GM21423 (cell line): ENCODE results near the gene CCDC126.
A peak's percentile ranks its signal among the peaks of the same experiment; 100 is the strongest.
"Not testable (repeated sequence)": the region's sequence is repeated elsewhere in the genome, so short reads cannot be mapped to it uniquely, and the experiment has no call there.

ENCODE experiments used
- ATAC-seq: cut with Tn5 transposase; IDR thresholded peaks from one replicate; pipeline ENCODE4 v1.9.1; 2021; ENCODE audit warnings: mild to moderate bottlenecking, moderate library complexity; ENCODE audit not compliant: unreplicated experiment

CCDC126 gene, protein sequence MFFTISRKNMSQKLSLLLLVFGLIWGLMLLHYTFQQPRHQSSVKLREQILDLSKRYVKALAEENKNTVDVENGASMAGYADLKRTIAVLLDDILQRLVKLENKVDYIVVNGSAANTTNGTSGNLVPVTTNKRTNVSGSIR

DNA sequence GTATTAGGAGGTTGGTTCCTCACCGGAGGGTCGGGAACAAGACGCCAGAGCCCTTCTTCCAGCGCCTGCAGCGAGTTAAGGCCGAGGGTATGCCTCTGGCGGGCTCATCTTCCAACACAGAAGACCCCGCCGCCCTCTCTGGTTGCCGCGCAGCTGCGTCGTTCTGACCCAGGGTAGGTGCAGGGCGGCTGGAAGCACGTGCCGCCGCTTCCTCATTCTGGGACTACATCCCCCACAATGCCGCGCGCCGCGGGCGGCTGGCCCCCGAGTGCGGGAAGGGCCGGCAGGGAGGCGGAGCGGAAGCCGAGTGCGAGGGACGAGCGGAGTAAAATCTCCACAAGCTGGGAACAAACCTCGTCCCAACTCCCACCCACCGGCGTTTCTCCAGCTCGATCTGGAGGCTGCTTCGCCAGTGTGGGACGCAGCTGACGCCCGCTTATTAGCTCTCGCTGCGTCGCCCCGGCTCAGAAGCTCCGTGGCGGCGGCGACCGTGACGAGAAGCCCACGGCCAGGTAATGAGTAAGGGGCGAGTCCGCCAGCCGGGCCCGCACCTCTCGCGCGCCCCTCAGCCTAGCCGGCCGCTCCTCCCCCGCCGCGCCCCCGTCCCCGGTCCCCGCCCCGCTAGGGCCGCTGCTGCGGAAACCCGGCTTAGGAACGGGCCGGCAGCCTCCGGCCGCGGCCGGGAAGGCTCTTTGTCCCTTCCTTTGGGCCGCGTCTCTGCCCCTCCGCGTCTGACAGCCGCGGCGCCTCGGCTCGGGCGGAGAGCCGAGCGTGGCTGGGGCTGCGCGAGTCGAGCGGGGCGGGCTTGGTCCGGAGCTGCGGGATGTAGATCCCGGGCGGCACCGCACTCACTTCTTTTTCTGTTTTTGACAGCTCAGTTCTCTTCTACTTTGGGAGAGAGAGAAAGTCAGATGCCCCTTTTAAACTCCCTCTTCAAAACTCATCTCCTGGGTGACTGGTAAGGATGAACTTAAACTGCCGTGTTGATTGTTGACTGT lies at the start of gene CCDC126:
Gene CCDC126, plus strand, starts transcription at position 289 of the 998 bp plus-strand sequence. CDS start 13,934 bp downstream, outside the sequence.
- ATAC-seq: peak; percentile 79

DNA sequence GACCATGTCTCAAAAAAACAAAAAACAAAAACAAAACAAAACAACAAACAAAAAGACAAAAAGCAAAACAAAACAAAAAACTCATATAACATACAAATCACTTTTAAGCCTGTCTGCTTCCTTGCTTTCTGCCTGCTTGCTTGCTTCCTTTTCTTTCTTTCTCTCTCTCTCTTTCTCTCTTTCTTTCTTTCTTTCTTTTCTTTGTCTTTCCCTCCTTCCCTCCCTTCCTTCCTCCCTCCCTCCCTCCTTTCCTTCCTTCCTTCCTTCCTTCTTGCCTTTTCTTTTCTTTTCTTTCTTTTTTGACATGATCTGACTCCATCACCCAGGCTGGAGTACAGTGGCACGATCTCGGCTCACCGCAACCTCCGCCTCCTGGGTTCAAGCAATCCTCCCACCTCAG lies 49.5 kb upstream of the CCDC126 start:
- no peak for ATAC-seq

DNA sequence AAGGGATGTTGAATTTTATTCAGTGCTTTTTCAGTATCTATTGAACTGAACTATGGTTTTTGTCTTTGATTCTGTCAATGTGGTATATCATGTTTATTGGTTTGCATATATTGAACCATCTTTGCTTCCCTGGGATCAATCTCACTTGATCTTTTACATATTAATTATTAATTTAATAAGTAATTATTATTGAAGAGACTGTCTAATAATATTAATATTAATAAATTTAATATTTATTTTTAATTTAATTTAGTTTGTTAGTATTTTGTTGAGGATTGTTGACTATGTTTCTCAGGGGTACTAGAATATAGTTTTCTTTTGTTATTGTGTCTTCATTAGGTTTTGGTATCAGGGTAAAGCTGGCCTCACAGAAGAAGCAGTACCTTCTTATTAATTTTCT lies 38.9 kb upstream of the CCDC126 start:
- ATAC-seq: no peak

DNA sequence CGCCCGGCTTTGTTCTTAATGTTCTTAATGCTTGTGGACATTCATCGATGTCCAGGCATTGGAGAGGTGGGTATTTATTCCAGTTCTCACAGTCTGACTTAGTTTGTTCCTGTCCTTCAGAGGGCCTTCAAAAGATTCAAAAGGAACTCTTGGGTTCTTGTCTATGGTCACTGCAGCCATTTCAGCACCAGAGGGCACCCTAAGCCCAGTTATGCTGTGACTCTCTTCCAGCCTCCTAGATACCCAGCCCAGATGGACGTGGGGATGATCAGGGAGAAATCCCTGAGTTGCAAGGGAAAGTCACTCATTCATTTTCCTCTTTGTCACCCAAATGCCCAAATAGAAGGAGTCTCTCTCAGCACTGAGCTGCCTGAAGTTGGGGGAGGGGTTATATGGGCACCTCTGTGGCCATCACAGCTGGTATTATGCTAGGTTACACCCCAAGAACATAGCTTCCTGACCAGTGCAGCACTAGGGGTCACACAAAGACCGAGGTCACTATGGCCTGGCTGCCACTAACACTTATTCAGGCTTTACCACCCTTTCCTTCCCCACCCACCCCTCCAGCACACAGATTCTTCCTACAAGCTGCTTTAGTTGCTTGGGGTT lies 26.5 kb upstream of the CCDC126 start:
- peak; percentile 67 for ATAC-seq

DNA sequence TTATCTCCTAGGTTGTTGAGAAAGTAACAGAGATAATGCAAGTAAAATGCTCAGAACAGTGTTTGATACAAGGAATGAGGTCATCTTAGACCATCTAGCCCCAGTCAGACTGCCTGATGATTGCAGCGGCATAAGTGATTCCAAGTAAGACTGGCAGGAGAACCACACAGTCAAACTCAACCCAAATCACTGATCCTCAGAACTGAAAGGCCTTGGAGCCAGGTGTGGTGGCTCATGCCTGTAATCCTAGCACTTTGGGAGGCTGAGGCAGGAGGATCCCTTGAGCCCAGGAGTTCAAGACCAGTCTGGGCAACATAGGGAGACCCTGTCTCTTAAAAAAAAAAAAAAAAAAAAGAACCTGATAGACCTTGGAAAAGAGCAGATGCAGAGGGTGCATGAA lies 15.2 kb upstream of the CCDC126 start:
- ATAC-seq: not testable (repeated sequence)

DNA sequence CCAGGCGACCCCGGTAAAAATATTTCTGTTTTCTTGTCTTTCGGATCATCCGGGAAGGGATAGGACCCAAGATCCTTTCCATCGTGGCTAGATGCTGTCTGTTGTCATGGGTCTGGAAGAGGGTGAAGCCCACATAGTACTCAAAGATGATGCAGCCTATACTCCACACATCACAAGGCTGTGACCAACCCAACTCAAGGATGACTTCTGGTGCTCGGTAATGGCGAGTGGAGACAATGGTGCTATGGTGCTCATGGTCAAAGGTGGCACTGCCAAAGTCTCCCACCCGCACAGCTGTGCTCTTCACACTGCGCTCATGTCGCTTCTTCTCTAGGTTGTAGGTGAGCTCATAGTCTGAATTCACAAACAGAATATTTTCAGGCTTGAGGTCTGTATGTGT lies 11.9 kb upstream of the CCDC126 start:
- ATAC-seq: not testable (repeated sequence)

DNA sequence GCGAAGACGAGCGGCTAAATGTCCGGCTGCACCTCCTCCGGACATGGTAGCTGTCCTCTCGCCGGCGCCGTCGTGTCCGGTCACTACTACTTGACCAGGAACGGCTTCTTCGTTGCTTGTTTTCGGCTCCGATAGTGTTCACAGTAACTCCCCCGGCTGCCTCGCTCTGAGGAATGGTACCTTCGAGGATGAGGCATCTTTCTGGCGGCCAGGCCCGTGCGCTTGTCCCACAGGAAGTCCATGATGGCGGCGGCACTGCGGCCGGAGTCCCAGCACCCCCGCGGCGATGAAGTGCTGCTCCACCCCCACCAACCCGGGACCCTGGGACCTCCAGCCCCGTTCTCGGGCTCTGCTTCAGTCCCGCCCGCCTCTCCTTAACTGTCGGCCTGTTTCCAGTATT lies 11.0 kb upstream of the CCDC126 start:
- no peak for ATAC-seq

DNA sequence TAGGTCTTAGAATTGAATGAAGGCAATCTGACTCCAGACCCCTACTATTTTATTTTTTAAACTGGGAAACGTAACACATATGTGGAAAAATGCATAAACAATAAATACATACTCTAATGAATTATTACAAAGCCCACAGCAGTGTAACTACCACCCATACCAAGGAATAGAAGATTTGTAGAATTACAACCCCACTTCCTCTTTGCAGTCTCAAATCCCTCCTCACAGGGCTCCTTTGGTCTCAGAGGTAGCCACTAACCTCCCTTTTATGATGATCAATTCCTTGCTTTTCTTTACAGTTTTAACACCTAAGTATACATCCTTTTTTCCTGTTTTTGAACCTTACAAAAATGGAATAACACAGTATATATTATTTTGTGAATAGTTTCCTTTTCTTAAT lies 6.7 kb upstream of the CCDC126 start:
- no peak for ATAC-seq

DNA sequence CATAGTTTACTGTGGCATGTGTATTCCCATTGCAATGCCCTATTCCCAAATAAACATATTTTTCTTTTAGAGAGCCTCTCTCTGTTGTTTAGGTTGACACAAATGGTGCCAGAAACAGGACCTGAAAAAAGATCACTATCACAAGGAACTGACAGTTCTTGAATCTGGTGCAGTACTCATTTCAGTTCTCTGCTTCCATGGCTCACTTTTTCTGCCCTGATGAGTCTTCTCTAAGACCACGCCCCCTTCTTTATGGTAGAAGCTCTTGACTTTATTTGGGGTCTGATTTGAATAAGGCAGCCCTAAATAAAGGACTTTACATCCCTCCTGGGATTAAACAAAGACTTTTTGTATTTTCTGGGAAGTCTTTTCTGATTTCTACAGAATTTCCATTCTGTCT lies 3.5 kb upstream of the CCDC126 start:
- no peak for ATAC-seq

DNA sequence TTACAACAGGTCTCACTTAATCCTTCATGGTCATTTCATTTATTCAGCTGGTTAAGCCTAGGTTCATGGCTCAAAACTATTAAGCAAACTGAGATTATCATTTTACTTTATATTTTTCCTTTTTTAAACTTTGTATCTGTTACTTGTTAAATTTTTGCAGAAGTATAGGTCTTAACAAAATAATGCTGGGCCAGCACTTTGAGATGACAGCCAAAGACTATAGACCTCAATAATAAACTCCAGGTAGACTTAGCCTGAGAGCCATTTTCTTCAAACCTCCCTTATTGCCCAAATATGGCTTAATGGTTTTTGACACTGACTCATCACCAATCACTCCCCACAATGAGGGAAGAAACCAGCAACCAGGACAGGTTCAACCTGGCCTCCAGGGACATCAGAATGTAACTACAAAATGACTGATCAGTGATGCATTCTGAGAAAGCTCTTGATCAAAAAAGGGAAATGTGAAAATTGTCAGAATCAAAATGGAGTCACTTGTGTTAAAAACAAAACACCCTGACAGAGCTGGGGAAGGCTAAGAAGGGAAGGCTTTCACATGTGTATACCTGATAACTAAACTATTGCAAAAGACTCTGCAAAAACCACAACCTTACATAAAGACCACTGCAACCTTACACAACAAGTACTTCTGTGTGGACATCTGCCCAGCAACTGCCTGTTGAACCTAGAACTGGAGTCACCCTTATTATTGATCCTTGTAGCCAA lies 2.1 kb upstream of the CCDC126 start:
- ATAC-seq: peak; percentile 54

DNA sequence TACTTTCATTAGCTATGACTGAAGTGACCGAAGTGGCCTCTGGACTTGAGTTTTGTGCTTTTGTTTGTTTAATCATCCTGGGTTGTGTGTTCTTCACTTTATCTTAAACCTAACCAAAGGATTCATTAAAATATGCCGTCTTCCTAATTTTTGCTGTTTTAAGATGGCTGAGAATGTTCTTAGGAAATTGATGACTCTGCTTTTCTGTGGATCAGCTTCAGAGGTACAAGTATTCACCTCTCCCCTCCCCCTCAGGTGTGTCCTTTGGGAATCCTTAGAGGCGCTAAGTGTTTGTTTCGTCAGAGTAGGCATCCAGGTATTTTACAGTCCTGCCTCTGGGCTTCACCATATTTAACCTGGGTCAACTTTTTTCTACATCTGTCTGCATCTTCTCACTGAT lies 1.1 kb downstream of the CCDC126 start:
- ATAC-seq: no peak

DNA sequence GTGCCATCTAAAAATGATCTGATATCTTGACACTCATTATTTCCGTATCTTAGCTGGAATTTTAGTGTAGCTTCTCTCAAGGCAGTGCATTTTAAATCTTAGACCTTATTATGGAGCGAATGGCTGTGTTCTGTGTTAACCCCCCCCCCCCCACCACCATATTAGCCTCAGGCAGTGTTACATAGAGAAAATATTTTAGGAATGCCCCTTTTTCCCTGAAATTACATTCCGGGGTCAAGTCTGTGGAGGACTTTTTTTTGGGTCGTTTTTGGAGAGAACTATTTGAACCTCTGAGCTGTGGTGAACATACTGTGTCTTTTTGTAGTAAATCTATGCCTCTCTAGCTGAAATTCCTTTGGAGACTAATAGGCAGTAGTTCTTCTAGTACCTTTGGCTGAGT lies 3.1 kb downstream of the CCDC126 start:
- ATAC-seq: no peak

DNA sequence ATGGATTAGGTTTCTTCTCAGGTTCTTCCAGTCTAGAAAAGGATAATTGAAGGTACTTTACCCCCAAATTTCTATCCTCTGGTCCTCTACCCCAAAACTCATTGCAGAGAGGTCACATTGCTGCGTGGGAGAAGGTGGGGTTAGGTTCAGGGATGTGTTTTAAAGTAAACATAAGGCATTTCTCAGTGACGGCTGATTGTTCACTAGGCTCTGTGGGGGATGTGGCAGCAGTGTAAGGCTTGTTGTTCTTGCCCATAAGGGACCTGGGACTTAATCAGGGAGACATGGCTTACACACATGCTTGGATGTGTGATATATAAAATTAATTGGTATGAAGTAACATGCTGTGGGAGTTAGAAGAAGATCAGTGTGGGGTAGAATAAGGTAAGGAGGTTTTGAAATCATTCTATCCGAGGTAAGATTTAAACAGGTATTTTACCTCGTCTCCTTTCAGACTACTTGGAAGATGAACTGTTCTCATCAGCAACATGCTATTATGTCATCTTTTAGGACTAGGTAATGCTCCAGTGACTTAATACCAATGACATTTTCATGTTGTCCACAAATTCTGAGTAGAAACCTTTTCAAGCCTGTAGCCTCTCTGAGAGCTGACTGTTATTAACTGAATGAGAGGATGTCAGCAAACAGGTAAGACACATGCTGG lies 6.6 kb downstream of the CCDC126 start:
- no peak for ATAC-seq

DNA sequence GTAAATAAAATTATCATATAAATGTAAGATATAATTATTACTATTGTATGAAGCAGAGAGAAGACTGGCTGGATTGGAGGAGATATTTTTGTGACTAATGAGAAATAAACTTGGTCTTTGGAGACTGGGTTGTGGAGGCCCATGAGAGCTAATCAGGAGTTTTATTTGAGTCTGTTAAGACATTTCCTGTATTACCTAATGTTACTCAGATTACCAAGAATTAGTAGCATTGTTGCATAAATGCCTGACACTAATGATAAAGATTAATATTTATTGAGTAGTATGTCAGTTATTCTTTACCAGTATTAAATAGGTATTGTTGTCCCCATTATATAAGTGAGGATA lies 7.1 kb downstream of the CCDC126 start:
- ATAC-seq: no peak

DNA sequence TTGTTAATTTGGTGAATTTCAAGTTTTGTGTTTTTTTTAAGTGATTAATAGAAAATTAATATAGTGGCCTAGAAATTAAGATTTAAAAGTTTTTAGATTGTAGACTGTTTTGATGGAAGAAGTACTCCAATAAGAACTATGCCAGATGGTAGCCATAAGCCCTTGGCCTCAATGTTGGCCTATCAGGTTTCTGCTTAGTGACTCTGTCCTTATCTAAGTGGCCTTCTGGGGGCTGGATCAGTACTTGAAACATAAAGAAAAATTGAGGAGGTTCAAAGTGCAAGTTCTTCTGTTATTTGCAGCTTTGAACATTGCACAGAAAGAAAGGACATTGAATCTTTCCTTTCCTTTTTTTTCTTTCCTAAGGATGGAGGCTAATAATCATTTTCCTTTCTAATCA lies 9.9 kb downstream of the CCDC126 start:
- ATAC-seq: no peak

DNA sequence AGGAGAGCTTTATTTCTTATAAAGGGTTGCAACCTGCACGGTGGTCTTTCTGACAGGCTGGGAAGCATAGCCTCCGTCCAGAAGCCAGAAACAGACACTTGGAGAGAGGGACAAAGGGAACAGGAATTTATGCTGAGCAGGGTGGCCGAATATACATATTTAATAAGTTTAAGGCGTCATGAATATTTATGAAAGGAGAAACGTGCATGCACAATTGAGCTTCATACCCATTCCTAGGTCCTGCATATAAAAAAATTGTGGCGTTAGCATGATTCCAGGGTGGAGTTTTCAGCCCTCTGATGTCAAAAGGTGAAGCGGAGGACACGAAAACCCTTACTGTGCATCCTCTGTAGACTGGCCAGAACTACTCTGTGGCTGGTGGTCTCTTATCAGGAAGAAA lies 10.7 kb downstream of the CCDC126 start:
- no peak for ATAC-seq

DNA sequence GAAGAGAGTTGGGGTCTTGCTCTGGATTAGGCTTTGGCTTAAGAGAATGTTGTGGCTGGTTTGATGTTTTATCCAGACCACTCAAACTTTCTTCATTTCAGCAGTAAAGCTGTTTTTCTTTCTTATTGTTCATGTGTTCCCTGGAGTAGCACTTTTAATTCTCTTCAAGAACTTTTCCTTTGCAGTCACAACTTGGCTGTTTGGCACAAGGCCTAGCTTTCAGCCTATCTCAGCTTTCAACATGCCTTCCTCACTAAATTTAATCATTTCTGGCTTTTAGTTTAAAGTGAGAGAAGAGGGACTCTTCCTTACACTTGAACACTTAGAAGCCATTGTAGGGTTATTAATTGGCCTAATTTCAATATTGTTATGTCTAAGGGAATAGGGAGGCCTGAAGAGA lies 18.1 kb downstream of the CCDC126 start:
- ATAC-seq: no peak

DNA sequence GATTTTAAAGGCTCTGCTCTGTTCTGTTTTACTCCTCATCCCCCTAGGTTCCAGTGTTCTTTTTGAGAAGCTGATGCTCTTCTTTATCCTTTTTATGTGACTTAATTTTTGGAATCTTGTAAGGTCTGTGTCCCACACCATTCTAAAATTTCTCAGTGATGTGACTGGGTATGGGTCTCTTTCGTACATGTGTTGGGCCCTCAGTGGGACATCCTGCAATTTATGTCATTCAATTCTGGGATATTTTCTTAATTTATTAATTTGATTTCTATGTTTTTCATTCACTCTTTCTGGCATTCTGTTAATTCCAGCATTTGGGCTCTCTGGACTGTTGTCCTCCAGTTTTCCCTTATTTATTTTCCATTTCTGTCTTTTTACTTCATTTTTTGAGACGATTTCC lies 19.4 kb downstream of the CCDC126 start:
- ATAC-seq: no peak

DNA sequence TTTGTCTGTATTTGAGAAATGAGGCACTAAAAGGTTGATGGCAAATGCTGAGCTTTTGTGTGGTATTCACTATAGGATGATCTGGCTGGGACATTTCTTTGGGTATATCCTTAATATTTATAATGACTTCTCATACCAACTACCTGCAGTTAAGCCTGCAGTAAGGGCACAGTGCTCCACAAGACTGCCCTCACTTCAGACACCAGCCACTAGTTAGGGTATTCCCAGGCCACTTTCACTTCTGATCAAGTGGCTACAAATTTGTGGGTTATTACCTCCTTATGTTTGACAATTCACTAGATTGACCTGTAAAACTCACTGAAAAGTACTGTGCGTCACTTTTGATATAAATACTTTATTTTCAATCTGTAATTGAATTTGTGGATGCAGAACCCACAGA lies 20.3 kb downstream of the CCDC126 start:
- ATAC-seq: no peak

DNA sequence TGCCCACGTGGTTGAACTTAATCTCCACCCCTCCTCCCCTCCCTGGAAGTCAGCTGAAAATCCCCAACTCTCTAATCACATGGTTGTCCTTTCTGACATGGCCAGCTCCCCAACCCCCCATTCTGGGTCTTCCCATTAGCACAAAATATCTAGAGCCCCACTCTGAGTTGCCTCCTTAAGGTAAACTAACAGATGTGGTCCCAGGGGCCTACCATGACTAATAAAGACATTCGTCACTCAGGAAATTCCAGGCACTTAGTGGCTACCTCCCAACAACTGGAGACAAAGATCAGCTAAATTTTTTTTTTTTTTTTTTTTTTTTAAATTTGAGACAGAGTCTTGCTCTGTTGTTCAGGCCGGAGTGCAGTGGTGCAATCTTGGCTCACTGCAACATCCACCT lies 21.1 kb downstream of the CCDC126 start:
- ATAC-seq: no peak

DNA sequence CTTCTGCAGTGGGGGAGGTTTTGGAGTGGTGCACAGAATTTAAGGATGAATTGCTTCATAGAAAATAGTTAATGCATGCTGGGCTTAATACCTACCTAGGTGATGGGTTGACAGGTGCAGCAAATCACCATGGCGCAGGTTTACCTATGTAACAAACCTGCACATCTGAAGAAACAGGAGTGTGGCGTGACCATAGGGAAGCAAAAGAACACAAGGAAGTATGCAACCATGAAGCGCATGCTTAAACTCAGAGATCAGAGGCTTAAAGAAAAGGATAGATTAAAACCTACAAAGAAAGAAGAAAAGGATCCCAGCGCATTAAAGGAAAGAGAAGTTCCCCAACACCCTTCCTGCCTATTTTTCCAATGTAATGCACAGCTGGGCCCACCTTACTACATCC lies 22.0 kb downstream of the CCDC126 start:
- ATAC-seq: no peak
